22Rv1 (cell line): ENCODE measurements around the gene DAAM1.

Experiments
- ZFX ChIP-seq: fragments of 450-650 bp; IDR thresholded peaks from 2 replicates; pipeline ENCODE4 v1.6.1; 2017; ENCODE audit warnings: antibody characterized with exemption, borderline replicate concordance
- TF ChIP-seq, protein P1 (sequence below): fragments of 450-650 bp; IDR thresholded peaks from 2 replicates; pipeline ENCODE4 v1.5.1; 2017; ENCODE audit warnings: mild to moderate bottlenecking

DNA sequence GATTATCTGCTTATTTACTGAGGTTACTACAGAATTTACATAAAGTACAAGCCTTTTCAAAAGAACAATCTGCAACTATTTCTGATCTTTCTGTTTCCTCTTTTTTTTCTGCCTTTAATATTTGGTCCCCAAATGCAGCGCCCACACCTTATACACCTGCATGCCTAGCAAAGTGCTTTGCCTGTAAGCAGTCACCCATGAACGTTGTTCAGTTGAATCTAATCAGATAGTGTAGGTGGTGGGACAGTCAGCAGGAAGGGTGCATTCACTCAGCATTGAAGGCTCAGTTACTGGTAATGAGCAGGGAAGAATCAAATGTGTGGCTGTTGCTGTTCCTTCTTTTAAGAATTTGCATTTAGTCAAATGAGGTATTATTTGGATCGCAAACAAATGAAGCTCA is 168.3 kb downstream of the DAAM1 start:
- TF ChIP-seq, protein P1, sequence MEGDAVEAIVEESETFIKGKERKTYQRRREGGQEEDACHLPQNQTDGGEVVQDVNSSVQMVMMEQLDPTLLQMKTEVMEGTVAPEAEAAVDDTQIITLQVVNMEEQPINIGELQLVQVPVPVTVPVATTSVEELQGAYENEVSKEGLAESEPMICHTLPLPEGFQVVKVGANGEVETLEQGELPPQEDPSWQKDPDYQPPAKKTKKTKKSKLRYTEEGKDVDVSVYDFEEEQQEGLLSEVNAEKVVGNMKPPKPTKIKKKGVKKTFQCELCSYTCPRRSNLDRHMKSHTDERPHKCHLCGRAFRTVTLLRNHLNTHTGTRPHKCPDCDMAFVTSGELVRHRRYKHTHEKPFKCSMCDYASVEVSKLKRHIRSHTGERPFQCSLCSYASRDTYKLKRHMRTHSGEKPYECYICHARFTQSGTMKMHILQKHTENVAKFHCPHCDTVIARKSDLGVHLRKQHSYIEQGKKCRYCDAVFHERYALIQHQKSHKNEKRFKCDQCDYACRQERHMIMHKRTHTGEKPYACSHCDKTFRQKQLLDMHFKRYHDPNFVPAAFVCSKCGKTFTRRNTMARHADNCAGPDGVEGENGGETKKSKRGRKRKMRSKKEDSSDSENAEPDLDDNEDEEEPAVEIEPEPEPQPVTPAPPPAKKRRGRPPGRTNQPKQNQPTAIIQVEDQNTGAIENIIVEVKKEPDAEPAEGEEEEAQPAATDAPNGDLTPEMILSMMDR, result no peak
- no peak for TF ChIP-seq ZFX
